CD1c-positive myeloid dendritic cell (primary cell): ENCODE results near the gene CDC27.
"Not testable (repeated sequence)": the region's sequence is repeated elsewhere in the genome, so short reads cannot be mapped to it uniquely, and the experiment has no call there.

ENCODE experiments used
- DNase-seq: peaks from one replicate; pipeline ENCODE4 v3.0.0-alpha.2; 2016; ENCODE audit errors: extremely low spot score

The CDC27 gene

DNA sequence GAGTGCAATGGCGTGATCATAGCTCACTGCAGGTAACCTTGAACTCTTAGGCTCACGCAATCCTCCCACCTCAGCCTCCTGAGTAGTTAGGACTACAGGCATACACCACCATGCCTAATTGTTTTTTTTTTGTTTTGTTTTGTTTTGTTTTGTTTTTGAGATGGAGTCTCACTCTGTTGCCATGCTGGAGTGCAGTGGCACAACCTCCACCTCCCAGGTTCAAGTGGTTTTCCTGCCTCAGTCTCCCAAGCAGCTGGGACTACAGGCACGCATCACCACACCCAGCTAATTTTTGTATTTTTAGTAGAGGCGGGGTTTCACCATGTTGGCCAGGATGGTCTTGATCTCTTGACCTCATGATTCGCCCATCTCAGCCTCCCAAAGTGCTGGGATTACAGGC, 54.7 kb downstream of the CDC27 start:
- DNase-seq = not testable (repeated sequence)

DNA sequence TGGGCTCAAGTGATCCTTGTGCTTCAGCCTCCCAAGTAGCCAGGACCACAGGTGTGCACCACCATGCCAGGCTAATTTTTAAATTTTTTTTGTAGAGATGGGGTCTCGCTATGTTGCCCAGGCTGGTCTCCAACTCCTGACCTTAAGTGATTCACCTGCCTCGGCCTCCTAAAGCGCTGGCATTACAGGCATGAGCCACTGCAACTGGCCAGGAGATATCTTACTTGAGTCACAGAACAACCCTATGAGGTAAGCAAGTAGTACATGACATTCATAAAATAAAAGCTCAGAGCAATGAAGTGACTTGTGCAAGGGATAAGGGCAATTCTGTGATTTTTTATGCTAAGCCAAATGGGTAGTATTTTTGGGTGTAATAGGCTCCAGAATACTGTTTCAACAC, 57.3 kb downstream of the CDC27 start:
- DNase-seq = no peak

DNA sequence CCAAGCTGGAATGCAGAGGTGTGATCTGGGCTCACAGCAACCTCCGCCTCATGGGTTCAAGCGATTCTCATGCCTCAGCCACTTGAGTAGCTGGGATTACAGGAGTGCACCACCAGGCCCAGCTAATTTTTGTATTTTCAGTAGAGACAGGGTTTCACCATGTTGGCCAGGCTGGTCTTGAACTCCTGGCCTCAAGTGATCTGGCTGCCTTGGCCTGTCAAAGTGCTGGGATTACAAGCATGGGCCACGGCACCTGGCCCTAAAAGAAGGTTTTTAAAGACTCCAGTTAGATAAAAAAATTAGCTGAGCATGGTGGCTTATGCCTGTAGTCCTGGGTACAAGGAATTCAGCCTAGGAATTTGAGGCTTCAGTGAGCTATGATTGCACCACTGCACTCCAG, 62.3 kb downstream of the CDC27 start:
- not testable (repeated sequence) for DNase-seq

DNA sequence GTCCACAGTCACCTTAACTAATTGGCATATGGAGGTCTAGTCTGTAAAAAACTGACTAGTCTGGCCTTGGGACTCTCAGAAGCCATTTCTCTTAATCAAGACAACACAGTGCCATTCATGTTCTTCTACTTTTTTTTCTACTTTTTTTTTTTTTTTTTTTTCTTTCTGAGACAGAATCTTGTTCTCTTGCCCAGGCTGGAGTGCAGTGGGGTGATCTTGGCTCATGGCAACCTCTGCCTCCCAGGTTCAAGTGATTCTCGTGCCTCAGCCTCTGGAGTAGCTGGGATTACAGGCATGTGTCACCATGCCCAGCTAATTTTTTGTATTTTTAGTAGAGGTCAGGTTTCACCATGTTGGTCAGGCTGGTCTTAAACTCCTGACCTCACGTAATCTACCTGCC, 65.8 kb downstream of the CDC27 start:
- DNase-seq = not testable (repeated sequence)

DNA sequence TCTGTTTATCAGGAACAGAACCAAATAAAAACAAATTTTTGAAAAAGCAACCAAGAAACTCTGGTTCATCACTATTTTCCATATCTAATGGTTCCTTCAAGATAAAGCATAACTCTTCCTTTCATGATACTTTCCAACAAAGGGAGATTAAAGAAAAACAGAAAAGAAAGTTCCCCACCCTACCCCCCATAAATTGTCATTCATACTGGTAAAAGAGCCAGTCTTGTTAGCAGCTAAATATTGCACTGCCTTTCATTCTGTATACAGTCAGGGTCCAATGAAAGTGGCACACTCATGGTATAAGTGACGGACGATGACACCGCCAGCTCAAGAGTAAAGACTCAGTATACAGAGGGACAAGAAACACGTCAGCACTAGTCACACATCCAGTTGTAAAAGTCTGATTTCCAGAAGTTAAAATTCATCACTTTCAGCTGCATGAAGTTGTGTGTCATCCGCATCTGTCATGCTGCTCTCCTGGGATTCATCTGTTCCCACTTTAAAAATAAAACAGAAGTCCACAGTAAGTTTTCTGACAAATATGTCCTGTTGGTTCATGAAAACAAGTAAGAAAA, 68.5 kb downstream of the CDC27 start:
- no peak for DNase-seq

DNA sequence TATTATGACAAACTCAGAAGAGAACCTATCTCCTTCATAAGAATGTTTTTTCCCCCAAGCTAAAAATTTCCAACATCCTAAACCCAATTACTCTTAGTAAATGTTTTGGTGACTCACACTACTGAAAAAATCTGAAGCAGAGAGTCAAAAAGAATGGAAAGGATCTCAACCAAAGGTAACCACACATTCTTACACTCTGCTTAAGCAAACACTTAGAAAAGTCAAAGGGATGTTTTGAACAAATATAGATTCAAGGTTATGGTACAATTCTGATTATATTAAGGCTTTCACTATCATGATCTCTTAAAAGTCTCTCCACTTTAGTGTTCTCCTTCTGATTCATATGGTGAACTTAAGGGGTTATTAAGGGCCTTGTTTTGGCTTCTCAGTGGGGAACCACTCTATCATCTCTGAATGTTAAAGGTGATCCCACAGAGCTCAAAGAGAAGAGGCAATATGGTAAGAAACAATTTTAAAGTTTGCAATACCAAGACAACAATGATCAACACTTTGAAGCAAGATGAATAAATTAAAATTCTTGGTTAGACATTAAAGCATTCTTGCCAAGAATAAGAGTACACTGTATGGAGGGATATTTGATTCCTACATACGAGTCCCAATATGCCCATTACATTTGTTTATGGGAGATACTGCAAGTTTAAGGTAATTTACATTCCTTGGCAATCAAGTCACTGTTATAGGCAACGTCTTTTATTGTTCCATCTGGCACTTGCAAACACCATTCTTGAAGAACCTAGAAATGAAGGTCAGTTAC, 69.2 kb downstream of the CDC27 start:
- no peak for DNase-seq

DNA sequence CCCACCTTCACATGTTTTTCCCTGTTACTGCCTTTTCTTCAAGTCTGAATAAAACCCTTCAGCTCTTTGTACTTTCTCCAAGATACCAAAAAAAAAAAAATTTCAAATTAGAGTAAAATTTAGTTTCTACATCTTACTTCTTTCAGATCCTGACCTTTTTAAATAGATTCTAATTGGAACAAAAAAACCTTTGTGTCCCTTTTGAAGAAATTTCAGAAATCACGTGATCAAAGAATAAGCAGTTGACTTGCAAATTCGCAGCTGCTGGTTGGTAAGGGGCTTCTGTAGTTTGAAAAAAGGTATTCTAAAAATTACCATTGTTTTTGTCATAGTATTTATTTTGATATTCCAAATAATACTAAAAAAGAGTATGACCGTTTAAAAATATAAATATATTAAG, 71.7 kb downstream of the CDC27 start:
- no peak for DNase-seq

DNA sequence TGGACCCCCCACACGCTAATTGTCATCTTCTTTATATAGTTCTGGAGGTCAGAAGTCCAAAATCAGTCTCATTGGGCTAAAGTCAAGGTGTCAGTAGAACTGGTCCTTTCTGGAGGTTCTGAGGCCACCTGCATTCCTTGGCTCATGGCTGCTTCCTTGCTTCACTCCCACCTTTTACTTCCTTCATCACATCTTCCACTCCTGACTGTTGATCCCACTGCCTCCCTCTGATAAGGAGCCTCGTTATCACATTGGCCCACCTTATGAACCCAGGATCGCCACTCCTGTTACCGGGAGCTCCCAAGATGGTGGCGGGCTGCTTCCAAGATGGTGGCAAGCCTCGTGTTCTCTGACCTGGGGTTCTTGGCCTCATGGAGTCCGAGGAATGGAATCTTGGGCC, 83.0 kb downstream of the CDC27 start:
- DNase-seq = no peak

DNA sequence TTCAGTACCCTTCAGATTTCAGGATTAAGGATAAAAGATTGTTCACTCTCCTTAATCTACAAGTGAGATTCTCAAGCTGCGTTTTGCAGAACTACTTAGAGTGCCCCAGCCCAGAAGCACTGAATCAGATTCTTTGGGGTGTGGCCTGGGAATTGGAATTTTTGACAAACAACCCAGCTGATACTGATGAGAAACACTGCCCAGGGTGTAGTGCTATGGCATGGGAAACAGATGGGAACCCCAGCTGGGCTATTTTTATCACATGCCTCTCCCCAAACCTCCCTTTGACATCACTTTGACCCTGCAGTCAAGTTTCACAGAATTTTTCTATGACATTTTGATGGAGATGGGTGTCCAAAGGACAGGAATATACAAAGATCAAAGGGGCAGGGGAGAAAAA, 83.8 kb downstream of the CDC27 start:
- DNase-seq = not testable (repeated sequence)

DNA sequence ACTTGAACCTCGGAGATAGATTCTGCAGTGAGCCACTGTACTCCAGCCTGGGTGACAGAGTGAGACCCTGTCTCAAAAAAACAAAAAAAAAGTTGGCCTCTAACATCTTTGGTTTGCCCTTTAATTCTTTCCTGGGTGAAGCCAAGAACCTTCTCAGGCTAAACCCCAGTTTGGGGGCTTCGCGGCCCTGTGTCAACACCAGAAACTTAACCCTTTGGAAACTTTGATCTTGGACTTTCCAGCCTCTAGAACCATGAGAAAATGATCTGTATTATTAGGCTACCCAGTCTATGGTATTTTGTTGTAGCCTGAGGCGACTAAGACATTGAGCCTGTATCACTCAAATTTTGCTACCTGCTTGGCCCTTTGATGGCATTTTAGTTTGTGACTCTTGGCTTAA, 86.2 kb downstream of the CDC27 start:
- DNase-seq = no peak

DNA sequence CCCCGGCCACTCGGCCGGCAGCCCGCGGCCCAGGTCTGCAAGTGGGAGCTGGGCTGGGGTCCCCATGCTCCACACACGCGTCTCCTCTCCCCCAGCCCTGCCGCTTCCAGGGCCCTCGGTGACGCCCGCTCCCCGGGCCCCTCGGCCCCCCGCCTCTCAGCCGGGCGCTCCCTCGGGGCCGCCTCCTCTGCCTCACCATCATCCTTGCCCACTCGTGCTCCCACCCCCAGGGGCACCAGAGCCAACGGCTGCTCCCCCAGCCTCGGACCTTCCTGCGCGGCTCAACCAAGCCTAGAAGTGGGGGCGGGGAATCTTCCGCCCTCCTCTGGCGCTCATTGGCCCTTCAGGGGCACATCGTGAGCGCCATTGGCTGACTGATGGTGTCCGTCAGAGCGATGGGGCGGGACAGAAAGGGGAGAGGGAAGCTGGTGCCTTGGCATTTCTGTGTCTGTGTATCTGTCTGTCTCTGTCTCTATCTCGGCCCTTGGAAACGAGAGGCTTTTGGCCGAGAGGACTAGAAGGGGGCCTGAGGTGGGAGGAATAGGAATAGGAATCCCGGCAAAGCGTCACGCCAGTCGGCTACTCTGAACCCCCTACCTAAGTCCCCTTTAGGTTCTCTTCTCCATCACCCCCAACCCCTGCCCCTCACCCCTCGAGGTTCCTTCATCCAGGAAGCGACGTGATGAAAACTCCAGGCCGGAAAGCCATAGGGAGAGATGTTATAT, 88.9 kb downstream of the CDC27 start:
- DNase-seq = peak; percentile 91

DNA sequence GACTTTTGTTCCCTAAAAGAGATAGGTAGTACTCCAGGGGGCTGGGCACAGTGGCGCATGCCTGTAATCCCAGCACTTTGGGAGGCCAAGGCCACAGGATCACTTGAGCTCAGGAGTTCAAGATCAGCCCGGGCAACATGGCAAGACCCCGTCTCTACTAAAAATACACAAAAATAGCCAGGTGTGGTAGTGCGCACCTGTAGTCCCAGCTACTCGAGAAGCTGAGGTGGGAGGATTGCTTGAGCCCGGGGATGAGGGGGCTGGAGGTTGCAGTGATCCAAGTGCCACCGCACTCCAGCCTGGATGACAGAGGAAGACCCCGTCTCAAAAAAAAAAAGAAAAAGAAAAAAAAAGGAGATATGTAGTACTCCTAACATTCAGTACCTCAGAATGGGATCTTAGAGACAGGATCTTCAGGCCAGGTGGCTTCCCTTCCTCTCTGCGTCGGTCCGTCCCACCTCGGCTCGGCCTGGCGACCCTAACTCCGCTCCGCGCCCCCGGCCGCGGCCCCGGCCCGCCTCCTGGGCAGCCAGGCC, 89.6 kb downstream of the CDC27 start:
- no peak for DNase-seq

DNA sequence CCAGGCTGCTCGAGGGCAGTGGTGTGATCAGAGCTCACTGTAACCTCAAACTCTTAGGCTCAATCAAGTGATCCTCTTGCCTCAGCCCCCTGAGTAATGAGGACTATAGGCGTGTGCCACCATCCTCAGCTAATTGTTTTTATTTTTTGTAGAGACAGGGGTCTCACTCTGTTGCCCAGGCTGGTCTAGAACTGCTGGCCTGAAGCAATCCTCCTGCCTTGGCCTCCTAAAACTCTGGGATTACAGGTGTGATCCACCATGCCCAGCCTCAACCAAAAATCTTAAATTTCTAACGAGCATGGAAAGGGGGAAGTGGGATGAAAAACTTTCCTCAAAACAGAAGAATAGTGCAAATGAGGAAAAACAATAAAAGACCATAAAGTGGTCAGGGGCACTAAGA, 92.8 kb downstream of the CDC27 start:
- DNase-seq = no peak

DNA sequence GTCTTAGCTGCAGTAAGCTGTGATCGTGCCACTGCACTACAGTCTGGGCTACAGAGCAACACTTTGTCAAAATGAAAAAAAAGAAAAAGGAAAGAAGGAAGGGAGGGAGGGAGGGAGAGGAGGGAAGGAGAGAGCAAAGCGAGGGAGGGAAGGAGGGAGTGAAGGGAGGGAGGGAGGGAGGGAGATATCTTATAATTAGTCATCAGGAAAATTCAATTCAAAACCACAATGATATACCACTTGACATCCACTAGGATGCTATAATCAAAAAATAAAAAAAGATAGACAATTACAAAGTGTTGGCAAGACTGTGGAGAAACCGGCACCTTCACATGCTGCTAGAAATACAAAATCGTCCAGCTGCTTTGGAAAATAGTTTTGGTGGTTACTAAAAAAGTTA, 93.8 kb downstream of the CDC27 start:
- DNase-seq = no peak

DNA sequence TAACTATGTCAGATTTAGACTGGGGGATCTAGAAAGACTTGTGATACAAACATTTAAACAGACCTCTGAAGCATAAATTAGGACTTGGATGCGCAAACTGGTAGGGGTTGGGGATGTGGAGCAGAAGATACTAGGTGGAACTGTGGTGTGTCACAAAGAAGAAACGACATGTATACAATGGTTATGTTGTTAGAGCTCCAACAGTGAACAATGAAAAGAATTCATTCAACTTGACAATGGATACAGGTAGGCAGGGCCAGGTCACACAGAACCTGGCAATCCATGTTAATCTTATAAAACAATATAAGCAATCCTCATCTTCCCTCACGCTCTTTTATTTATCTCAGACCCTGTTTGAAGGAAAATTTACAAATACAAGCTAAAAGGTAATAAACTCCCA, 102.0 kb downstream of the CDC27 start:
- no peak for DNase-seq

DNA sequence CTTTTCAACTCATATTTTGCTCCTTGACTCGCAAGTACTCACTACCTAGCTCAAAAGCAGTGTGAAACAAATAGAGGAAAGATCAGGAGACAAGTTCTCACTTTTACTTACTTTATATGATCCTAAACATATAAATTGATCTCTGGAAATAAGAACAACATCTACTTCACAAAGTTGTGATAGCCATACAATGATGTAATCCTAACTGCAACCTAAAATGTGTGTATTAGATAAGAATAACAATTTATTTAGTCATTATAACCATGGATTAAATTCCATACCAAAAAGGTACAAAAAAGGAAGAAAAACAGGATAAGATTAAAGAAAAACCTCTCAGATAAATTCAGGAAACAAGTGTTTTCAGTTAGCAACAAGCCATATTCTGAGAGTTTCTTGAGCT, 103.4 kb downstream of the CDC27 start:
- DNase-seq = no peak

DNA sequence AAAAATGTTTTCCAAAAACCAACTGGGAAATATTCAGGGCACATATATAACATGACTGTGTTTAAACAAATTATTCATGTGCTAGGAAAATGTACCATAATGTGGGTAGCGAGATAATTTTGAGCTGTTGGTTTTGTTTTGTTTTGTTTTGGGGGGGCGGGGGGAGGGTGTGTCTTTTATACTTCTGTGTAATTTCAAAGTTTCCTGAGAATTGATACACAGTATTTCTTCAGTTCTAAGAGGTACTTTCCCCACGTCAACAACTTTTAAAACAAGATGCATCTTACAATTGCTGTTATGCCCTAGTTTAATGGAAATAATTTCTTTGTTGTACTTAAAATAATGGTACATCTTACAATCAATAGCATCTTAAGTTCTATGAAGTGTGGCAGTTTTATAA, 110.3 kb downstream of the CDC27 start:
- DNase-seq = no peak

DNA sequence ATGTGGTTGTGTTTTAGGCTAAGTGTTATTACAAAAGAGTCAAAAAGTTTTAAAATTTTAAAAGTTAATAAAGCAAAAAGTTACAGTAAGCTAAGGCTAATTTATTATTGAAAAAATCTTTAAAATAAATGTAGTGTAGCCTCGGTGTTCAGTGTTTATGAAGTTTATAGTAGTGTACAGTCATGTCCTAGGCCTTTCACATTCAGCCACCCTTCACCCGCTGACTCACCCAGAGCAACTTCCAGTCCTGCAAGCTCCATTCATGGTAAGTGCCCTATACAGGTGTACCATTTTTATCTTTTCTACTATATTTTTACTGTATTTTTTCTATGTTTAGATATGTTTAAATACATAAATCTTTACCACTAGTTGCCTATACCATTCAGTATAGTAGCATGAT, 111.5 kb downstream of the CDC27 start:
- no peak for DNase-seq

DNA sequence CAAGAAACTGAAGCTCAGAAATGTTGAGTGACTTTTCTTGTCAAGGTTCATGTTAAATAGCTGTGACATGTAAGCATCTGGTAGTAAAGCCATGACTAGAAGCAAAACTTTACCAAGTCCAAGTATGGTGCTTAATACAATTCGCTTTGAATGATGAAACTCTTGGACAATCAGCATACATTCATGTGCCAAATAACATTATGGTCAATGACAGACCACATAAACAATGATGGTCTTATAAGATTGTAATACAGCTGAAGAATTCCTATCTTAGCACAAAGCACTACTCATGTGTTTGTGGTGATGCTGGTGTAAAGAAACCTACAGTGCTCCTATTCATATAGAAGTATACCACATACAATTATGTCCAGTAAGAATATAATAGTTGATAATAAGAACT, 112.9 kb downstream of the CDC27 start:
- no peak for DNase-seq

DNA sequence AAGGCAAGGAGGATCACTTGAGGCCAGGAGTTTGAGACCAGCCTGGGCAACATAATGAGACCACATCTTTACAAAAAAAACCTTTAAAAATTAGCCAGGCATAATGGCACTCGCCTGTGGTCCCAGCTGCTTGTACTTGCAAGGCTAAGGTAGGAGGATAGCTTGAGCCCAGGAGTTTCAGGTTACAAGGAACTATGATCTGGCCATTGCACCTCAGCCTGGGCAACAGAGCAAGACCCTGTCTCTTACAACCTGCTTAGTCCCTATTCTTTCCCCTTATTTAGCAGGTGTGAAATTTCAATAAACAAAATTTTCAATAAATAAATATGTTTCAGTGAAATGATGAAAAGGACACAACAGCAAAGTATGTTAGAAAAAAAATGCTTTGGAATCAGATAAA, 114.7 kb downstream of the CDC27 start:
- DNase-seq = not testable (repeated sequence)

DNA sequence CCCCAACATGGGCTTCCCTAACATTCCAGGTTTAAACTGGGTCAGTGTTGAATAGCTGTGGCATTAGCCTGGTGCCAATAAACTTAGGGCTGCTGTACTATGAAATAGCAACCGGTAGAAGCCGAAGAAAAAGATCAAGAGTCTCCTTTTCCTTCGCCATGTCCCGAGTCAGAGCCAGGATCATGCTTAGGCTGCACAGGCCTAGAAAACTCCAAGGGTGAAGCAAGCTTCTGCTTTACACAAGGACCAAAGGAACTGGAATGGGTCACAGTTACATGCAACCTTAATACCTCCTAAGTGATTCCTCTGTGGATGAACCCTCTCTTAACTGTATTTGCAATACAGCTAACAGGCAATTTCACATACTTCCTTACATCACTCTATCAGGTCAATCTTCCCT, 115.5 kb downstream of the CDC27 start:
- not testable (repeated sequence) for DNase-seq

DNA sequence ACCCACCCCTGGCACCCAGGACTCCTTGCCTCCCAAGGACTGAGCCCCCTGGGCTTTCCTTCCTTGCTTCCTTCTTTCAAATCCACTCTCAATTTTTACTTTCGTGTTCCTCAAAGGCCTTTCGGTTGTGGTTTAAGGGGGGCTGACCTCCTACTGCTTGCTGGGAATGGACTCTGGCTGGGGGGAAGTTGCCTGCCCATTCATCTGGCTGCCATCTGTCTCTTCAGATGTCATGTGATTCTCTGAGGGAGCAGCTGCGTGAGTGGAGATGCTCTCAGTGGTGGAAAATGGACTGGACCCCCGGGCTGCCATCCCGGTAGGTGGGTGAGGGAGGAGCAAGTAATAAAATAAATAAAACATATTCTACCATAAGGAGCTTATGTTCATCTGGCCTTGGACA, 116.2 kb downstream of the CDC27 start:
- peak; percentile 72 for DNase-seq

DNA sequence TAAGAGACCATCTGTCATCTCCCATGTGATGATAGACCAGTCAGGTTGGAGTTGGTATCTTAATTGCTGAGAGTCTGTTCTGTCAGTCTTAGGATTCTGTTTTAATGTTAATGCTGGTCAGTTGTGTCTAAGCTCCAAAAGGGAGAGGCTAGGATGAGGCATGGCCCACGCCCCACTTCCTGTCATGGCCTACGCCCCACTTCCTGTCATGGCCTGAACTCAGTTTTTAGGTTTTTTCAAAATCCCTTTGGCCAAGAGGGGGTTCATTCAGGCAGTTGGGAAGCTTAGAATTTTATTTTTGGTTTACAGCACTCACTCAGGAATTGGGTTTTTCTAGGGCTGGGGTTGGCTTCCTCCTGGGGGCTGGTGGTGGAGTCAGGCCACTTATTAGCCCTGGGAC, 117.9 kb downstream of the CDC27 start:
- DNase-seq = peak; percentile 25
